ENCODE data around the gene RRM2.

DNA sequence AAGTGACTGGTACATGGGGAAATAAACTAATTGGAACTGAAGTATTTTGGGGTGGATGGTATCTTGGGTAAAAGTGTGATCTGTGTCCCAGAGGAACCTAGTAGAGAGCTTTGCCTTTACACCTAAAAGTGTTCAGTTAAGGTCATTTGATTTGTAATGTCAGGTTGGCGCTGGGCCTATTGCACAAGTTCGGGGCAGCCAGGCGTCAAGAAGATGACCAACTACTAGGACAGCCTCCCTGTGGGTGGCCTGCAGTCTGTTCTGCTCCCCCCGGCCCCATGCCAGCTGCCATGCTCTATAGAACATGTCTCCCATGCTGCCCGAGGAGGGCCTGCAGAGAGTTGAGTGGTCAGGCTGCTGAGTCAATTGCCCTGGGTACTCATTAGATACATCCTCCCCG lies 10.1 kb downstream of the RRM2 start:
- TF ChIP-seq, protein P1, sequence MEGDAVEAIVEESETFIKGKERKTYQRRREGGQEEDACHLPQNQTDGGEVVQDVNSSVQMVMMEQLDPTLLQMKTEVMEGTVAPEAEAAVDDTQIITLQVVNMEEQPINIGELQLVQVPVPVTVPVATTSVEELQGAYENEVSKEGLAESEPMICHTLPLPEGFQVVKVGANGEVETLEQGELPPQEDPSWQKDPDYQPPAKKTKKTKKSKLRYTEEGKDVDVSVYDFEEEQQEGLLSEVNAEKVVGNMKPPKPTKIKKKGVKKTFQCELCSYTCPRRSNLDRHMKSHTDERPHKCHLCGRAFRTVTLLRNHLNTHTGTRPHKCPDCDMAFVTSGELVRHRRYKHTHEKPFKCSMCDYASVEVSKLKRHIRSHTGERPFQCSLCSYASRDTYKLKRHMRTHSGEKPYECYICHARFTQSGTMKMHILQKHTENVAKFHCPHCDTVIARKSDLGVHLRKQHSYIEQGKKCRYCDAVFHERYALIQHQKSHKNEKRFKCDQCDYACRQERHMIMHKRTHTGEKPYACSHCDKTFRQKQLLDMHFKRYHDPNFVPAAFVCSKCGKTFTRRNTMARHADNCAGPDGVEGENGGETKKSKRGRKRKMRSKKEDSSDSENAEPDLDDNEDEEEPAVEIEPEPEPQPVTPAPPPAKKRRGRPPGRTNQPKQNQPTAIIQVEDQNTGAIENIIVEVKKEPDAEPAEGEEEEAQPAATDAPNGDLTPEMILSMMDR (IDR thresholded peaks at IDR 0.05) = no peak
- TF ChIP-seq EP300 (IDR thresholded peaks at IDR 0.05) (no peak), POLR2A (IDR thresholded peaks at IDR 0.05; ENCODE audit: low read depth) (no peak)
